HT-29 (cell line): Measurements from ENCODE around the gene DST. TPM values are rescaled to one million over a fixed set of nuclear protein-coding genes. Genes with fewer than 3 reads are reported as not detected.

Experiments used
- DNase-seq: peaks from one replicate; pipeline ENCODE4 v3.0.0-alpha.2; 2015; ENCODE audit warnings: low spot score
- total RNA-seq: library from RNA; depleted of rRNA; stranded (reverse); fragments of >200 nt; shearing (Covaris generic); gene quantifications from 2 replicates; pipeline ENCODE4 v1.2.3, GENCODE V29; 2014

The DST gene
- total RNA-seq, 1 experiment from 2014 or later: 33.5 TPM

DNA sequence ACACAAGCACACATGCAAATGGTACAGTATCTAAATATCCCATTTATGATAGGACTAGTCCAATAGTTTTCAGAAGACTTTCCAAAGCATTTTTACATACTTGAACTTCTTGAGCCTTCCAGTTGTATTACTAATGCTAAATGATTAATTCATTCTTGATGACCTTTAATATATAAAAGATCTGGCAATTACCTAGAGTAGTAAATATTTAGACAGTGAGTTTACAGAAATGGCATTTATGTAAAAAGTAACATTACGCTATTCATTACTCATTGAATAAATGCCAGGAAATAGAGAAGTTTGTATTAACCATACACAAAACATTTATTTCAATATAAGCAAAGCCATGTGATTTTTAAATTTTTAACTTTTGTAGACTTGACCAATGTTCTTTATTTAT is 158.8 kb downstream of the DST start:
- no peak for DNase-seq

DNA sequence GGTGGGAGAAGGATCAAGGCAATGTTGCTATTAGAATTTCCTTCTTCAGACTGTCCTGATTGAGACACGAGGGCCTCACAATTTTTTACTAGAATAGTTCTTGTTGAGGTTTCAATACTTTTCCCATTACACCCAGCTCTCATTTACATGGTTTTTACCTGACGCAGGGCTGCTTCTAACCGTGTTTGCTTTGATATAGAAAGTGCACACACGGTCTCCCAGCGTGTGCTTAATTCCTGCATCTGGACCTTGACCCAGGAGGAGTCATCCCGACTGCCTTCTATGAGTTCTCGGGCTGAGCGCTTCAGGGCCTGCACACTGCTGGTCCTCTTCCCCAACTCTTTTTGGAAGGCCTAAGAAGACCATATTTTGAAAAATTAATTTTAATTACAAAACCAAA is 160.2 kb downstream of the DST start:
- peak; percentile 67 for DNase-seq

- DNase-seq: no peak
These were observed 160.7 kb downstream of the DST start for GRCh38 chr6:56481957-56482356.

DNA sequence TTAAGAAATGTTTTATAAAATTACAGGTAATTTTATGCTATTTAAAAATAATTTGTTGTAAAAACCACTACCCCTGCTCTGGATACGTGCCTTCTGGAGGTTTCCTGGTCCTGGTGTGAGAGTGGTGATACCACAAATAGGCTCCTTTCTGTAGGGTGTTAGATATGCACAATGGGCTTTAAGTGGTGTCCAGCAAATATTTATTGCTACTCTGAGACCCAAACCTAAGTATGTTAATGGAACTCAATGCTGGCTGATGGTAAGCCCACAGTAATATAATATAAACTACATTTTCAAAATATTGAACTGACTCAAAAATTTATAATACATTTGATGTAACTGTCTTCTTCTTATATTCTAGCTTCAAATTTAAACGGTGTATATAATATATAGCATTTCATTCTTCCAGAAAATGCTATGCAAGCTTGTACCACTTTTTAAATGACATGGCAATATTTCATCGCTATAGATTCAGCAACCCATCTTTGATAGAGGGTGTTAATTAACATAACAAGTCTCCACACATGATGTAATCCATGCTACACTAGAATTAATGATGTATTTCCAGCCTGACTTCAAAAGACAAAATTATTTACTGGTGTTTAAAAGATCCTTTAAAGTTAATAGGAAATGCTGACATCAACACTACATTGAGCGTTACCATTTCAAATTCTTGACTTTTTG is 161.9 kb downstream of the DST start:
- DNase-seq: no peak

DNA sequence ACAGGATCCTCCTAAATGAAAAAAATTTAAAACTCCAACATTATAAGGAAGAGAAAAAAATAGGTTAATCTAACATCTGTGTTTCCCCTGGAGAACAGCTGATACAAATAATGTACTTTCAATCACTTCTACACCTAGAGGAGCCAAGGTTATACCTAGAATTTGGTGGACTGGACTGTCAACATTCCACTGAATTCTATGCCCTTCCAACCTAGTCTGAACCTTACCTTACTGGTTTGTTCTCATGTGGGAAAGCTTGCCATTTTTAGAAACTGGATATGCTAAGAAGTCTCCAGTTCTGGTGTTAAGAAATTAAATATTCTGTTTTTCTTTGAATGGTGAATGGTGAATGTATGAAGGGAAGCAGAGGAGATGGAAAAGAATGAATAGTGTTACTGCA is 162.4 kb downstream of the DST start:
- DNase-seq: no peak

GRCh38 chr6:56479381-56479780 is 163.3 kb downstream of the DST start:
- no peak for DNase-seq

DNA sequence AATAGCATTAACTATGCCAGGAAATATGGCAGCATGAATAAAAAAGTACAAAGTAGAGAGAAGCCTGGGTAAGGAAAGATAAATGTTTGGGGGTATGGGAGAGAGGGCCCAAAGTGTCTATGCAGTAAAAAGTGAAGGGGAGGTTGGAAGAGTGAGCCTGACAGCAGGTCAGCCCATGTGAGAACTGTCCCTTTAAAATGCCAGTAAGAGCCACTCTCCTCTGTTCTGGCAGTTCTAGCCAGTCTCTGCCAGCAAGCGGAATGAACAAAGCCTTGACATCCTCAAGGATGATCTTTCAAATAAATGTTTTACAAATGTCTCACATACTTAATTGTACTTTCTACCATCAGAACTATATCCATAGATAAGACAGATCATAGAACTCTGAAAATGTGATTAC is 164.5 kb downstream of the DST start:
- no peak for DNase-seq

GRCh38 chr6:56477241-56477640 is 165.4 kb downstream of the DST start:
- no peak for DNase-seq

DNA sequence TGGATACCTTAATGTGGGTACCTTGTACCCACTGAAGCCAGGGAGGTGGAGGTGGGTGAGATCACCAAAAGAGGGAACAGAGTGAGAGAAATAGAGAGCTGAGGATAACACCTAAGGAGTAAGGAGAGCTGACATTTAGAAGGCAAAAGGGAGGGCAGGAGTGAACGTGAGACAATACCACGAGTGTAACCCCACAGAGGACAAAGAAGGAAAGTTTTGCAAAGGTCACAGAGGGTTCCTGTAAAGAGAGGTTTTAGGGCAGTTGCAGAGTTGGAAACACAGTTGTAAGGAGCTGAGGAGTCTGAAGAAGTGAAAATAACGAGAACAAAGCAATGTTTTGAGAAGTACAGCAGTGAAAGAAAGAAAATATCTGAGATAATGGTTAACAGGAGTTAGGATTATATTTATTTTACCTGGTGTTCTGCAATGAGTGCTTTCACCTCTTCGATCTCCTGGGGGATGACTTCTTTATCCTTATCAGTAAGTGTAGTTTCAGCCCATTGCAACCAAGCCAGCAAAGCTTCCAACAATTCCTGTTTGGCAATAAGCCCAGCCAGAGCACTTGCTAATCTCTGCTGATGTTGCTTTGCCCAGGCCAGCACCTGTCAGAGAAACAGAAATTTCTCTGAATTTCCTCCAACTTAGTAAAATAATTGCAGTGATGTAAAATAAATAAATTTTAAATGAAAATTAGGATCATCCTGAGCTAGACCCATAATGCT is 166.8 kb downstream of the DST start:
- DNase-seq: peak; percentile 29

DNA sequence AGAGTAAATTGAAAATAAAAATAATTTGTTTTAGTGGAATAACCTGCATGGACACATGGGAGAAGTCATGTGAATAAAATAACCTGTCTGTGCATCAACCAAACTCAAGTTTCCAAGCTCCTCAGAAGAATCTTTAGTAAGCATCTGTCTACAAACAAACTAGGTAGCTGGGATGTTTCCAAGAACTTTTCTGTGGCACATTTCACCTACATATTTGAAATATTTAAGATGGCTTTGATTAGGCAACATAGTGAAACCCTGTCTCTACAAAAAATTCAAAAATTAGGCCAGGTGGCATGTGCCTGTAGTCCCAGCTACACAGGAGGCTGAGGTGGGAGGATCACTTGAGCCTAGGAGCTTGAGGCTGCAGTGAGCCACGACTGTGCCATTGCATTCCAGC is 168.2 kb downstream of the DST start:
- no peak for DNase-seq

DNA sequence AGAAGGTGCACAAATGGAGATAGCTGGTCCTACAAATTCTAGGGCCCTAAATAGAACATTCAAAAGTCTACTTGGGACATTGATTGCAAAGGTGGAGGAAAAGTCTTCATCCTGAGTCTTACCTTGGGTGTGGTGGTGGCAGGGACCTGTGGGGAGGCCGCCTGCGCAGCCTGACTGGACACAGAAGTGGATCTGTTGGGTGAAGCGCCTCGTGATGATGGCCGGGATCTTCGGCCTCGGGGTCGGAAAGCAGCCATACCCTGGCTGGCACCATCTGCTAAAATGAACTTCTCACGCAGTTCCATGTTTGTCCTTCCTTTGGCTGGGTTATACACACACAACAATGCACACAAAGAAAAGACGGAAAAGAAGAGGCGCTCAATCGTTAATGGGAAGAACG is 179.2 kb downstream of the DST start:
- no peak for DNase-seq

DNA sequence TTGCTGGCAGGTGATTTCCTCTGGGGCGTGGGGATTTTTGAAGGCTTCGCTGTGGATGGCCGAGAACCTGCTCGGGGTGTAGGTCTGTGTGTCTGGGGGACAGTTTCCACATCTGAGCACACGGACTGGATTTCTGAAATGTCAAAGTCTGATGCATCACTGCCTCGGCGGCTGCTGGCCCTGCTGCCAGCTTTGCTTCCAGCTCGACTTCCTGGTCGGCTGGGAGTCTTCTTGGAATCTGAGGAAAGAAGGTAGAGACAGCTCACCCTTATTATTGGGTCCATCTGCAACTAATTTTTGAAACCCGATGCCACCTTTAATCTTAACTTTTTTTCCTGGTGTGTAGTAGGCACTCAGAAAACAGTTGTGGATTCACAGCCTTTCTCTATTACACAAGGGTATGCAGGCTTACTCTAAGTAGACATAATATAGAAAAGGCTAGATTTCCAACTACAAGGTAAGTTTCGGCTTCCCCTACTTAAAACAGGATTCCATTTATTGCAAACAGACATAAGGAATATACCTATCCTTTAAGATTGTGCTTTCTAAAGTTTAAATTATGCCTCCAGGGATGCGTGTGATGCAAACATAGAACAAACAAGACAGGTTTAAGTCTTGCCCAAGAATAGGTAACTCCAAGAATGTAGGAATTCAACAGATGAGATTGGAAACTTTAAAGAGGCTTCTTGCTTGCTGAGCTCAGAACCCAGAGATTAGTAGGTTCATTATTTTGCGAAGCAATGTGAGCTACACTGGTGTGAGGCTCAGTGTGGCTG is 183.5 kb downstream of the DST start:
- no peak for DNase-seq

- DNase-seq: no peak
These were observed 184.3 kb downstream of the DST start for GRCh38 chr6:56458324-56458884.

DNA sequence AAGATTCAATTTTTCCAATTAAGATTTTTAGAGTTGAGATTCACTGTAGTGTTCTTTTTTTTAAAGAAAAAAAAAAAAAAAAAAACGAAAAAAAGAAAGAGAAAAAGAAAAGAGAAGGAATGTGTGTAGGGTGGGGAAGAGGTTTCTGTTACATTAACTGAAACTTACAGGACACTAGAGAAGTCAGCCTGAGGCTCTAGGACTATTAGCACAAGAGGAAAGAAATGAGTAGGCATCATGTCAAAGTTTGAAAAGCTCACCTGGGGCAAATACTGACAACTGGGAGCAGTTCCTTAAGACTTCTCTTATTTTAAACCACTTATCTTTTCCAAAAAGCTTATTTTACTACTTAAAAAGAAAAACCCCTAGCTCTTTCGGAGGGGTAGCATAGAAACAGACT is 185.9 kb downstream of the DST start:
- DNase-seq: no peak

- DNase-seq: no peak
These were observed 191.6 kb downstream of the DST start for GRCh38 chr6:56450882-56451739.

DNA sequence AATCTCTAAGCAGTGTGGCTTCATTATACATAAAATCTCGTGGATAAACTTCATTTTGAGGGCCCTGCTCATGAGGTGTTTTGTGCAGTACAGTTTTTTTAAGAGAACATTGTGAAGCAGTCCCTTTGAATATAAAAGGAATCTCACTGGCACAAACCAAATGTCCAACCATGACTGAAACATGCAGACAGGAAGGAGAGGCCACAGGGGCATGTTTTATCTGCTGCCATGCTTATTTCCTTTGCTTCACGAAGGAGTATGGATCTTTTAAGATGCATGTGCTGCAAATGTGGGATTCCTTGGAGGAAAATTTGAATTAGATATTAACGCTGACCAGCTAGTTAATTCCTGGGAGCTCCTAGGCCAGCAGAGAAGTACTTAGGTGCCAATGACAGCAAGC is 192.3 kb downstream of the DST start:
- DNase-seq: no peak

GRCh38 chr6:56448046-56448445 is 194.6 kb downstream of the DST start:
- DNase-seq: no peak

DNA sequence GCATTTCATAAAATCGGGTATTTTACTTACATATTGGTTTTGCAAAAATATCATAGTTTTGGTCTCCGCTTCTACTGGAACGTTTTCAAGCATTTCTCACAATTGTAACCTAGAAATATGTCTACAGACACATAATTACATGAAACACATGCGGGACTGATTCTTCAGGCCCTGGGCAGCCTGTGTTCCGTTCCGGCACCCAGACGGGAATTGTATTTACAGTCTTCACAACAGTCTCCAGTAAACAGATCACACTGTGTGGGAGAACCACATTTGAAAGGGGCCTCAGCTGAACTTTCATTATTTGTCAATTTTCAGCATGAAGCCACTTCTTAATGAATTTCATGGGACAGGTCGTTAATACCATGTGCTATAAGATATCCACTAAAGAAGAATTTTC is 196.9 kb downstream of the DST start:
- DNase-seq: no peak

GRCh38 chr6:56444855-56445254 is 197.8 kb downstream of the DST start:
- DNase-seq: no peak

- DNase-seq: peak; percentile 10
These were observed 202.1 kb downstream of the DST start for GRCh38 chr6:56440551-56440981.

DNA sequence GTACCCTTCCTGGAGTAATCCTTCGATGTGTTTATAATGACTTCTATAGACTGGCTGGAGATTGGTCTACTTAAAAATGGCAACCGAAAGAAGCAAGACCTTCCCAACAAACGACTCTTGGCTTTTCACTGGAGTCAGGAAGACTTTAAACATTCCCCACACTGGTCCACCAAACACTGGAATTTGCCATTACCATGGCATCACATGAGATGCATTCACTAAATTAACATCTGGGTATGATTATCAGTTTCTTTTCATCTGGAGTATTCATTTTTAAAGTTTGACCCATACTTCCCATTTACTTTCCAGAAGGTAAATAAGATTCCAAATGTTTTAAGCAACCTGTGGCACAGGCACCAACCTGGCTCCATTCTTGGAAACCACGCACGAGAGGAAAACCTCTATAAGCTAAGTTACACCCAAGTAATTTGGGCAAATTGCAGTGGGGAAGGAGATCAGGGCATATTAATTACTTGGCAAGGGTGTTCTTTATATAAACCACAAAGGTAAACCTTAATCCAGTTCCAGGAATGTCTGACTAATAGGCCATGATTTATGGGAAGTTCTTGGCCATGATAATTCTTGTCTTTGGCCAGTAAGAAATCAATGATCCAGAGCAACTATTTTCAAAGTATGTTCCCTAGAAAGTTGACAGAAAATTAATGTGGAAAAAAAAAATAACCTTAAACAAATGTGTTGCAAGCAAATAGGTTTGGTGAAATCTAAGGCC is 205.4 kb downstream of the DST start:
- DNase-seq: peak; percentile 55
